ENCODE measurements around the gene LINC00632.
A peak's percentile ranks its signal among the peaks of the same experiment; 100 is the strongest.
"Not testable (repeated sequence)": the region's sequence is repeated elsewhere in the genome, so short reads cannot be mapped to it uniquely, and the experiment has no call there.

Gene LINC00632

GRCh38 chrX:140709421-140709846 is at the start of gene LINC00632:
TSS of gene LINC00632 (plus strand) at chrX:140709759.
- DNase-seq = no peak

DNA sequence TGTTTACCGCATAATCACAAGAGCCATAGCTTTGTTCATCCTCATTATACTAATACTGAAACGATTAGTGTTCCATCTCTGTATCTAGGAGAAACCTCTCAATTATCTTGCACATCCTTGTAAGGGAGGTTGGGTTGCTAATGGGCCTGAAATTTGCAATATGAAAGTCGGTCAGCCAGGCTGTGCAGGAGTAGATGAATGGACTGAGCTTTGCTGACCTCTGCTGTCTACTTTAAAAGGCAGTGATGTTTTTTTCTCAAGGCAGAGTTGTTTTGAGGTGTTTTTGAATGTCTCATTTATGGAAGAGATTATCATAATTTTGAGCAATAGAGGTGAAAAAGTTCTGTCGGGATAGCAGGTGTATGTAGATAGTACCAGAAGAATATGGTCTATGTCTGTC is 47.9 kb upstream of the LINC00632 start:
- DNase-seq = no peak

DNA sequence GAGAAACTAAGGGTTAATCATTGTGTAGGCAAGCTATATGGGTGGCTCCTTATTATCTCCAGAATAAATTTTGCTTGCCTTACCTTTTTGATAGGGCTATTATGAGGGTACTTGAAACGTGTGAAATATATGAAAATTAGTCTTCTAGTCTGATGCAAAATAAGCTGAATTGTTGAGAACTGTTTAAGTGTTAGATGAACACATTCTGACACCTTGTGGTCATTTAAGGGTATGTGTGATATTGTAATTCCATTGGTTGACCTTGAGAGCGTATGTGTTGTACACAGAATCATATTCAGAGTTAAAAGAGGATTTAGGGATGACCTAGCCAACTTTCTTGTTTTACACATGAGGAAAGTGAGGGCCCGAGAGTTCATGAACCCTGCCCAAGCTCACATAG is 44.6 kb upstream of the LINC00632 start:
- no peak for DNase-seq

DNA sequence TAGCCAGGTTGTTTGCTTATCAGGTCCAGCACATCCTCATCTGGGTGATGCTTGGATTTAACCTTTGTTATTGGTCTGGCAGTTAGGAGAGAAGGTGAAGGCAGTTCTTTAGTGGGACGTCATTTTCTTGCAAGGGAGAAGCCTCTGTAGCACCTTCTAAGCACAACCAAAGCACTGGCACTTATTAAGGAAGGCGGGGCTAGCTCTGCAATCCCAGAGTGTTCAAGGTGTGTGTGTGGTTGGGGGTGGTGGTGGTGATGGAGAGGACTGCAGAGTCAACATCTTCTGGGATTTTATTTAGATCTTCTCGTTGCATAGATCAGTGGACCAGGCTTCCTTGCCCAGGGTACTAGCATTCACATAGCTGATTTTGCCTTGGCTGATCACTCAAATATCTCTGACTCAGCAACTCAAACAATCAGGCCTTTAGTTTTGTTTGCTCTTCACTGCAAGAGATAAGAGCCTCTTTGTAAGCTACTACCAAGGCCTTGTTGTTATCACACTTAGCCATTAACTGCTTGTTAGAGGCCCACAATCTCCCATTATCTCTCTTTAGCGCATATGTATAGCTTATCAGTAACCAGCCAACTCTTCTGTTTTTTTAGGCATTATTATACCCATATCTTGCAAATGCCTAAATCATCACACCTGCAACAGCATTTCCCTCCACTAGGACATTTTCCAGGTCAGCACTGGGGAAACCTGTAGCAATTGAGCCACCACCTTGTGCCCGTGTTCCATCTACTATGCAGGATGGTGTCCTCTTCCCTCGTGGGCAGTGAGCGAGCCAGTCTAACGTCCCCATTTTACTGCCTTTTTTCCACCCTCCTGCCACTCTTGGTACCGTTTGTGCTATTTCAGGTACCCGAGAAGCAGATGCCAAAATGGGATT is 36.5 kb upstream of the LINC00632 start:
- no peak for DNase-seq

DNA sequence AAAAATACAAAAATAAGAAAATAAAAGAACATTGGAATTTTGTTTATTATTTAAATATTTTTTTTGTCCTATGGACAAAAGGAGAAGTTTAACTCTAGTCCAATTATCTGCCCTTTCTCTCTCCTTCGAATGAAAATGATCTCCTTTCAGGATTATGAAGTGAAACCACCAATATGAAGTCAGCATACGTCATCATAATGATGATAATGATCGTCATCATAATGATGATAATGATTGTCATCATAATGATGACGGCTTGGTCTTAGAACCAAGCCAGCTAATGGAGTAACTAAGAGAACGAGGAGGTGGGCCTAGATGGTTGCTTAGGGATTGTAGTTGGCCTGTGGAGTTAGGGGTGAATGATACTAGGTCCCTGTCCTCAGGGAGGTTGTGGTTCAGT is 21.9 kb upstream of the LINC00632 start:
- DNase-seq = no peak

DNA sequence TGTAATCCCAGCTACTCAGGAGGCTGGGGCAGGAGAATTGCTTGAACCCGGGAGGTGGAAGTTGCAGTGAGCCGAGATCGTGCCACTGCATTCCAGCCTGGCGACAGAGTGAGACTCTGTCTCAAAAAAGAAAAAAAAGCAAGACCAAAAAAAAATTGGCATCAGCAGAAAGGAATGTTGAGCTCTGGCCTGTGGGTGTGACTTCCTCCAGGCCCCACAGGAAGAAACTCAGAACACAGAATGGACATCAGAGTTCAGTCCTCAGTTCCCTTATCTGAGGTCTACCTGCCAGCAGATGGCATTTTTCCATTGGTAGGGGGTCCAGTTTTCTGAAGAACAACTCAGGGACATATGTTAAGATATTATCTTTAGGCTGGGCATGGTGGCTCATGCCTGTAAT is 18.0 kb upstream of the LINC00632 start:
- not testable (repeated sequence) for DNase-seq

GRCh38 chrX:140697618-140698017 is 11.9 kb upstream of the LINC00632 start:
- no peak for DNase-seq

DNA sequence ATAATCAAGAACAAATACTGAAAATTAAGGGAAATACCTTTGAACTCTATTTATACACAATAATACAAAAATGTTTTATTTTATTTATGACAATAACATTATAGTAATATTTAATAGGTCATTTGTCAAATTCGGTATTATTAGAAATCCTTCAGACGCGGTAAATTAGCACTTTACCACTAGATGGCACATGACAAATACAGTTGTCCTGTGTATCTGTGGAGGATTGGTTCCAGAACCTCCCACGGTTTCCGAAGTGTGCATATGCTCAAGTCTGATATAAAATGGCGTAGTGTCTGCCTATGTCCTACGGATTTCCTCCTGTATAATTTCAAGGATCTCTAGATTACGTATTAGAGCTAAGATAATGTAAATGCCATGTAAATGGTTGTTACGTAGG is 8.1 kb upstream of the LINC00632 start:
- DNase-seq = no peak

GRCh38 chrX:140710710-140711109 is 1.2 kb downstream of the LINC00632 start:
- no peak for DNase-seq

DNA sequence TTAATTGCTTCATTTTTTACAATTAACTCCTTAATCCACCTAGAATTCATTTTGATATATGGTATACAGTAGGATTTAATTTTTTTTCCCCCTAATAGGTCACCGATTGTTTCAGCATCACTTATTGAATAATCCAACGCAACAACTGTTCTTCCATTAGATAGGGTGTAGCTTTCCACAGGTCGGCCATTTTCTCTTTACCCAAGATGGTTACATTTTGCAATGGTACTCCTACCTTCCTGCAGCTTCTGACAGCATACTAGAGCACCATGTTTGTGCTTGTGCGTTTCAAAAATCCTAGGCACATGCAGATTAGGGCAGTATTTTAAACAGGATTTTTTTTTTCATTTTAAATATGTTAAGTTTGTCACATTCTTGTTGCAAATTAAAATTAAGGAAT is 2.3 kb downstream of the LINC00632 start:
- no peak for DNase-seq

- DNase-seq = peak; percentile 90
These were observed 3.0 kb downstream of the LINC00632 start for GRCh38 chrX:140712413-140713173.

GRCh38 chrX:140713174-140713539 is 3.6 kb downstream of the LINC00632 start:
- peak; percentile 50 for DNase-seq

DNA sequence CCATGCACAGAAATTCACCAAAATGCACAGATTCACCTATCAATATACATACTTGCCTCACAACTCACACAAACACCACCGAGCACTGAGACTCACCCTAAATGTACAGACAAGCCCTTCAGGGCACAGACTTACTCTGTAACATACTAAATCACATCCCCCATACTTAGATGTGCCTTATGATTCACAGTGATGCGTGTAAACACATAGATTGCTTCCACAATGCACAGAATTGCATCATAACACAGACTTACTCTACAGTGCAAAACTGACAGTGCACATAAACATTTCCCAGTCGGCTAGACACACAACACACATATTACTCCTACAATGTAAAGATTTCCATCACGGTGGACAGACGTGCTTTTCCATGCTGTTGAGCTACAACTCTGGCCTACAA is 6.2 kb downstream of the LINC00632 start:
- DNase-seq = no peak

DNA sequence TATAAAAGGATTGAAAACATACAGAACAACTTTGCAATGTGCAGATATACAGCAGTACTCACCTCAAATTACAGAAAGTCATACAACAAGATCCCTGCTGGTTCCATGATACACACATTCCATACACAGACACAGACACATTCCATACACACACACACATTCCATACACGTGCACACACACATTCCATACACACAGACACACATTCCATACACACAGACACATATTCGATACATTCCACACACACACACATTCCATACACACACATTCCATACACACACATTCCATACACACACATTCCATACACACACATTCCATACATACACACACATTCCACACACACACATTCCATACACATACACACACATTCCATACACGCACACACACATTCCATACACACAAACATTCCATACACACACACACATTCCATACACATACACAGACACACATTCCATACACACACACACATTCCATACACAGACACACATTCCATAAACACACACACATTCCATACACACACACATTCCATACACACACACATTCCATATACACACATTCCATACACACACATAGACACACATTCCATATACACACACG is 13.7 kb downstream of the LINC00632 start:
- DNase-seq = no peak

- no peak for DNase-seq
These were observed 14.8 kb downstream of the LINC00632 start for GRCh38 chrX:140724309-140724708.

DNA sequence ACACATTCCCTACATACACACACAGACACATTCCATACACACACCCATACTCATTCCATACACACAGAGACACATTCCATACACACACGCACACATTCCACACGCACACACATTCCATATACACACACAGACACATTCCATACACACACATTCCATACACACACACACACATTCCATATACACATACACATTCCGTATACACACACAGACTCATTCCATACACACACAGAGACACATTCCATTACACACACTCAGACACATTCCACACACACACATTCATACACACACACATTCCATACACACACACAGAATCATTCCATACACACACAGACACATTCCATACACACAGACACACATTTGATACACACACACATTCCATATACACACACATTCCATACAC is 15.2 kb downstream of the LINC00632 start:
- no peak for DNase-seq

DNA sequence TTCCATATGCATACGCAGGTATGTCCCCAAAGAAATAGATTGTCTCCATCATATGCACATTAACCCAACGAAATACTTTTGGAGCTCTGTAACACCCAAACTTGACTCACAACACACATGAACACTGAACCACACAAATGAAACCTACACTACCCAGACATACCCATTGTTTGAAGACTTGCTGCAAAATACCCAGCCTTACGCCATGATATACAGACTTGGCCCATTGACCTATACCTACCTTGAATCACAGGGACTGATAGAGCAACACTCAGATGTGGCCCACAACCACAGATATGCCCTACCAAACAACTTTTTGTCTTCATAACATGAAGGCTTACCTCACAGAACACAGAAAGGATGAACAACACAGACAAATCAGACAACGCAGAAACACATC is 15.9 kb downstream of the LINC00632 start:
- no peak for DNase-seq

DNA sequence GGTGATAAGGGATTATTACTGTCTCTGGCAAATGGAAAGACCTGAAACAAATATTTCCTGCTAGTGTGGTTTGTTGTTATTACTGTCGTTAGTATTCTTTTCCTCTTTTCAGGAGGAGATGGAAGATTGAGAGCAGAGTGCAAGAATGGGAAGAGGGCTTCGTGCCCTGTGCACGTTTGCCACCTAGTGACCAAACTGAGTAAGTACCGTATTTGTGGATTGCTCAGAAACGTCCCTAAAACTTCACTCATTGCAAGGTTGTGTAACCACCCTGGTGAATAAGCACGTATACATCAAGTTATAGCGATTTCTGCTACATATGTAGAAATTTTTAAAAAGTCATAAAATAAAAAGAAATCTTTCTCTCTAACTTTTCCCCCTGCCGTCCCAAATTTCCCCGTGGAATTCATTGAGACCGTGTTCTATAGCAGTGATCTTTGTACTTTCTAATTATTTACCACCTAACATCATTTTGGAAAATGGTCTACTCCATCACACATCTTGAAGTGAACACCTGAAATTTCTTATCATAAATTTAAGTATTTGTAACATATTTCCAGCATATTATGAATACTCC is 24.3 kb downstream of the LINC00632 start:
- DNase-seq = no peak

DNA sequence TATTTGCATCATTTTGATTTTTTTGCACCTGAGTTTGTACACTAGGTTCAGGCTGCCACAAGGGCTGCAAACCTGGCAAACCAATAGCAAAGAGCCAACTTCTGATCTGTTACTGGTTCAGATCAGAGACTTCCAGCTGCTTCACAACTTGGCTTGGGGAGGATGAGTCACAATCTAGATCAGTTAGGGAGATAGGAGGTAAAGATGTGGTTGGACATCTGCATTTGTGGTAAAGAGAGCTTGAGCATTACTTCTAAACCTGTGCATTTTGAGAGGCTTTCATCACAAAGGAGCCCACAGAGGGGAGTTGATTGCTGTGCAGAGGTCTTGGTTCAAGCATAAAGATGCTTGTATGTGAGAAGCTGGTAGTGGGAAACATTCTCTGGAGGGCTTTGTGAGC is 34.5 kb downstream of the LINC00632 start:
- DNase-seq = no peak

DNA sequence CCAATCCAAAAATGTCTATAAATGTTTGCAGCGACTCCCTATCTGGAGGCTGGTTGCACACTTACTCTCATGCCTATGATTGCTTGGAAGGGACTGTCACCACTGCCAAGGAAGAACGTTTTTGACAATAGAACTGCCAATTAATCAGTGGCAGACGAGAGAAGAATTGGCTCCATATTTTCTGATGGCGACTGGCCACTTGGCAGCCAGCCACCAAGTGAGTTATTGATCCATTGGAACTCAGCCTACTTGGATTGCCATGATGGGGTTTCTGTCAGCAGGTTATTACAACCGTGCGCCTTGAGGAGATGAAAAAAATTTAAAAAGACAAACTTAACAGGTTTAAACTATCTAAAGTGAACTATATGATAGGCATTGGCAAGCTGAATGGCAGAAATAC is 47.4 kb downstream of the LINC00632 start:
- DNase-seq = no peak

DNA sequence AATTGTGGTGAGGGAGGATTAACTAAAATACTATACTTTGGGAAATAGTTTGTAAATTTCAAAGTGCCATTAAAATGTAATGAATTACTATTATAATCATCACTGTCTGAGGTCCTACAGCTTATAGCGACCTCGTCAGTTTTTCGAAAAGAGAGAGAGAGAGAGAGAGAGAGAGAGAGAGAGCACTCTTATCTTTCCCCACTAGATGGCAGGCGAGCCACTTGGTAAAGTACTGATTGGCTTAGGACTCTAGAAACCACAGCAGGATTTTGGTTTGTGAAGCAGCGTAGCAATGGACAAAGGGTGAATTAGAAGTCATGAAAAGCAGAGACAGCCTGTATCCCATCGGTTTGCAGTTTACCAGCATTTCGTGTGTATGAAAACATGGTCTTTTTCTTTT is 52.5 kb downstream of the LINC00632 start:
- DNase-seq = peak; percentile 65

GRCh38 chrX:140764401-140764919 is 54.9 kb downstream of the LINC00632 start:
- peak; percentile 74 for DNase-seq
